Ishikawa (cell line): Measurements from ENCODE around the gene HMGCS1.

Source experiments
- EP300 ChIP-seq: IDR thresholded peaks from 2 replicates; pipeline ENCODE4 v1.6.1; 2012; ENCODE audit warnings: borderline replicate concordance
- FOXM1 ChIP-seq: IDR thresholded peaks from 2 replicates; pipeline ENCODE4 v1.6.1; 2012; ENCODE audit warnings: low read depth, borderline replicate concordance
- MAX ChIP-seq: IDR thresholded peaks from 2 replicates; pipeline ENCODE4 v1.6.1; 2012
- RAD21 ChIP-seq: IDR thresholded peaks from 2 replicates; pipeline ENCODE4 v1.6.1; 2012; ENCODE audit warnings: low read depth
- REST ChIP-seq: IDR thresholded peaks from 2 replicates; pipeline ENCODE4 v1.6.1; 2012; ENCODE audit warnings: low read depth, mild to moderate bottlenecking
- TAF1 ChIP-seq: IDR thresholded peaks from 2 replicates; pipeline ENCODE4 v1.6.1; 2012; ENCODE audit warnings: low read depth, mild to moderate bottlenecking

GRCh38 chr5:43352915-43353314 is 39.7 kb upstream of the HMGCS1 start:
- TF ChIP-seq FOXM1 = no peak
- TF ChIP-seq RAD21 = no peak
- TF ChIP-seq TAF1 = no peak
- TF ChIP-seq MAX = no peak
- no peak for TF ChIP-seq EP300
- no peak for TF ChIP-seq REST
